ENCODE measurements around the gene AFAP1.
A peak's percentile ranks its signal among the peaks of the same experiment; 100 is the strongest.

Gene AFAP1, protein sequence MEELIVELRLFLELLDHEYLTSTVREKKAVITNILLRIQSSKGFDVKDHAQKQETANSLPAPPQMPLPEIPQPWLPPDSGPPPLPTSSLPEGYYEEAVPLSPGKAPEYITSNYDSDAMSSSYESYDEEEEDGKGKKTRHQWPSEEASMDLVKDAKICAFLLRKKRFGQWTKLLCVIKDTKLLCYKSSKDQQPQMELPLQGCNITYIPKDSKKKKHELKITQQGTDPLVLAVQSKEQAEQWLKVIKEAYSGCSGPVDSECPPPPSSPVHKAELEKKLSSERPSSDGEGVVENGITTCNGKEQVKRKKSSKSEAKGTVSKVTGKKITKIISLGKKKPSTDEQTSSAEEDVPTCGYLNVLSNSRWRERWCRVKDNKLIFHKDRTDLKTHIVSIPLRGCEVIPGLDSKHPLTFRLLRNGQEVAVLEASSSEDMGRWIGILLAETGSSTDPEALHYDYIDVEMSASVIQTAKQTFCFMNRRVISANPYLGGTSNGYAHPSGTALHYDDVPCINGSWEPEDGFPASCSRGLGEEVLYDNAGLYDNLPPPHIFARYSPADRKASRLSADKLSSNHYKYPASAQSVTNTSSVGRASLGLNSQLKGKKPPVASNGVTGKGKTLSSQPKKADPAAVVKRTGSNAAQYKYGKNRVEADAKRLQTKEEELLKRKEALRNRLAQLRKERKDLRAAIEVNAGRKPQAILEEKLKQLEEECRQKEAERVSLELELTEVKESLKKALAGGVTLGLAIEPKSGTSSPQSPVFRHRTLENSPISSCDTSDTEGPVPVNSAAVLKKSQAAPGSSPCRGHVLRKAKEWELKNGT

GRCh38 chr4:7939377-7940108, at the start of gene AFAP1:
Gene AFAP1, minus strand, starts transcription at chr4:7939861. Its CDS starts 67,783 bp downstream, at chr4:7872078.
- peak; percentile 51 to 88 (median 74) for DNase-seq

DNA sequence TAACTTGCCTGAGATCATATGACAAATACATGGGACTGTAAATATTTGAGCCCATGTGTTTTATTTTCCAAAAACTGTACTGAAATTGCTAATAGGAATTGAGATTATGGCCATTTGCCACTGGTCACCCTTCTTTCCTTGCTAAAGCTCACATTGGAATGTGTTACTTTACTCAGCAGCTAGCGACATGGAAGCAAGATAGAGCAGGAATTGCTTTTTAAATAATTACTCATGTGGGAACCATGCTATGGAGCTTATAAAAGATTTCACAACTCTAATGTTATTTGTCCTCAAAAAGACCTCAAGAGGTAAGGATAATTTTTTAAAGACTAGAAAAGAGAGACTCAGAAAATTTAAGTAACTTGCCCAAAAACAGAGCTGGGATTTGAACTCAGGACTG, 48.8 kb upstream of the AFAP1 start:
- no peak for DNase-seq

GRCh38 chr4:7987148-7987989, 47.7 kb upstream of the AFAP1 start:
- peak; percentile 36 to 66 (median 54) for DNase-seq

DNA sequence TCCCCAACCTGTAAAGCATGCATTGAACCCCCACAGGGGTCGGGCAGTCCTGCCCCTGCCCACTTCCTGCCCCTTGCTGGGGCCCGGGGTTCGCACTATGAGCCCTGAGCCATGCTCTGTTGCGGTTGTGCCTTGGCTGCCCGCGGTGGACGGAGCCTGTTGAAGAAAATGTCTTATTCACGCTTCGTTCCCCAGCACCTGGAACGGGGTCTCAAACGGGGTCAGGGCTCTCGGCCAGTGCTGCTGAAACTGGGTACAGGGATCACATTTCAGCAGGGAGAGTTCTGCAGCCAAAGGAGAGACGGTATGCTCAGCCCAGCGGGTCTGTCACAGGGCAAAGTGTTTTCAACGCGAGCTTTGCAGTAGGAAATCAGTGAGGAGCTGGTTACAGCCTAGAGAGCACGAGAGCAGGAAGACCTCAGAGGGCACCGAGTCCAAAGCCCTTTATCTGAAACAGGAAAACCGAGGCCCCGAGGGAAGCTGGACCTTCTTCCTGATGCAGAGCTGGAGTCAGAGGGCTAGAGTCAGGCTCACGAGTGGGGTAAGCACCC, 46.3 kb upstream of the AFAP1 start:
- no peak for DNase-seq

DNA sequence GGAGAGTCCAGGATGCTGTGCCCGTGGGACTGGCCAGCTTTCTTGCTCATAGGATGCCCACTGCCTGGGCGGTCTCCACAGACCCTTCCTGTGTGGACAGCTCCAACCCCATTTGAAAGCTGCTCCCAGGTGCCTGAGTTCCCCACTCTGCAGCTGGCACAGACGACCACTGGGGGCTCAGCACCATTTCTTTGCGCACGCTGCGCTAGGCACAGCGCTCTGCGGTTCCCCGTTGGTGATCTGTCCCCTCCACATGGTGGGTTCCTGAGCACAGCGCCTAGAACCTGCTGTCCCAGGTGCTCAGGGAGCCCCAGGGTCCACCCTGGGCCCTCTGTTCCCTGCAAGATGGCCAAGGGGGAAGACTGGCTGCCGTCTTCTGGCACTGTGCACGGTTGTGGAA, 45.4 kb upstream of the AFAP1 start:
- DNase-seq, result no peak

- no peak for DNase-seq
These were observed 44.7 kb upstream of the AFAP1 start for GRCh38 chr4:7984286-7984925.

DNA sequence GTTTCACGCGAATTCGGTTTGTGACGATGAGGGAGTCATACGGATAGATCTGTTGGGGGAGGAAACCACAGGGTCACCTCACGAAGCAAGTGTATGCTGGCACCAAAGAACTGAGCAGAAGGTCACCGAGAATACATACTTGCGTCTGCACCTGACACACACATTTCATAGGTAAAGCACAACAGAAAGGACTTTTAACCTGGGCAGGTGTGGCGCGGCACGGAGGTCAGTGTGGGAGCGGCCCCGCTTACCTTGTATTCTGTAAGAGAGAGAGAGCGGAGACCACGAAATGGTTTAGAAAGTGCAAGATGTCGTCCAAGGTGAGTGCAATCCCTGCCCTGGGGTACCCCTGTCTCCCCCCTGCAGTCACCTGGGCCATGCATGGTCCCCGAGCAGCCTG, 43.6 kb upstream of the AFAP1 start:
- no peak for DNase-seq

DNA sequence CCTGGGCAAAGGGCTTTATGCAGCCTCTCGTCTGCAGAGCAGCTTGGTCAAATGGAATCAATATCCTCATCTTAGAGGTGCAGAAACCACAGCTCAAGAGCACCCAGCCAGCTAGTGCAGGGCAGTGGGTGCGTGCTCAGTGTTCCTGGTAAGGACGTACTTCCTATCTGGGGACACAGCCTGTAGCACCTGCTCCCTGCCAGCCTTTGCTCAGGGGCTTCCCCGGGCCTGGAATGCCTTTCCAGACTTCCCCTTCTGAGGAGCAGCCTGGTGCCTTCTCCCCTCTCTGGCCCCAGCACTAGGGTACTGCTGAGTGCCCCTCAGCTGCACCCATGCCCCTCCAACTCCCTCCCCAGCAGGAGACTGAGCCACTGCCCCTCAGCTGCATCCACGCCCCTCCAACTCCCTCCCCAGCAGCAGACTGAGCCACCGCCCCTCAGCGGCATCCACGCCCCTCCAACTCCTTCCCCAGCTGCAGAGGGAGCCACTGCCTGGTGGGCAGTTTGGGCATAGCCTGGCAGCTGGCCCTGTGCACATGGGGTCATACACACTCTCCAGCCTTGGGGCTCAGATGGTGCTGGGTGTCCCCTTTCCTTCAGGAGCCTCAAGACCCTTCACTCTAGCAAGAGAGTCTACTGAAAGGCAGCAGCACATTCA, 42.2 kb upstream of the AFAP1 start:
- no peak for DNase-seq

DNA sequence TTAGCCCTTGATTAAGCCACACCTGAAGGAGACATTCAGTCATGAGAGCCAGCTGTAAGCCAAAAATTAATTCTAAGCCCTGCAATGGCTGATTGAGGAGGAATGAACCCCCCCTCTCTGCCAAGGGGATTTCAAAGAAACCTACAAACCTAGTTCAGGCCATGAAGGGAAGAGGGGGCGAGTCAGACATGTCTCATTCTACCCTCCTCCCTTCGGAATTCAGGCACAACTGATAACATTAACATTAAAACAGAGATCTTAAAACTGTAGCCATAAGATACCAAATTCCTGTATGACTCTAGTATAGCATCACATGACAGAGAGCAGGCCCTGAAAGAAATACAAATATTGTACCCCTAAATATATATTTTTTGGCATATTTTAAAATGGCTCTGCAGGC, 40.4 kb upstream of the AFAP1 start:
- DNase-seq, result no peak

GRCh38 chr4:7979652-7979968, 39.9 kb upstream of the AFAP1 start:
- no peak for DNase-seq

GRCh38 chr4:7978907-7979651, 39.4 kb upstream of the AFAP1 start:
- DNase-seq, result no peak

GRCh38 chr4:7978489-7978888, 38.8 kb upstream of the AFAP1 start:
- DNase-seq, result no peak

- DNase-seq, result no peak
These were observed 37.0 kb upstream of the AFAP1 start for GRCh38 chr4:7976634-7977033.

GRCh38 chr4:7976025-7976424, 36.4 kb upstream of the AFAP1 start:
- DNase-seq, result no peak

DNA sequence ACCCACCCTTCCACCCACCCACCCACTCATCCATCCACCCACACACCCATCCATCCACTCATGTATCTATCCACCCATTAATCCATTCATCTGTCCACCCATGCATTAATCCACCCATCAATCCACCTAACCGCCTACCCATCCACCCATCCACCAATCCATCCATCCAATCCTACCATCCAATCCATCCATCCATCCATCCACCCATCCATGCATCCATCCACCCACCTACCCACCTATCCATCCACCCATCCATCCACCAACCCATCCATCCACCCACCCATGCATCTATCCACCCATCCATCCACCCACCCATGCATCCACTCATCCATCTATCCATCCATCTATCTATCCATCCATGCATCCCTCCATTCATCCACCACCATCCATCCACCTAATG, 34.8 kb upstream of the AFAP1 start:
- no peak for DNase-seq

DNA sequence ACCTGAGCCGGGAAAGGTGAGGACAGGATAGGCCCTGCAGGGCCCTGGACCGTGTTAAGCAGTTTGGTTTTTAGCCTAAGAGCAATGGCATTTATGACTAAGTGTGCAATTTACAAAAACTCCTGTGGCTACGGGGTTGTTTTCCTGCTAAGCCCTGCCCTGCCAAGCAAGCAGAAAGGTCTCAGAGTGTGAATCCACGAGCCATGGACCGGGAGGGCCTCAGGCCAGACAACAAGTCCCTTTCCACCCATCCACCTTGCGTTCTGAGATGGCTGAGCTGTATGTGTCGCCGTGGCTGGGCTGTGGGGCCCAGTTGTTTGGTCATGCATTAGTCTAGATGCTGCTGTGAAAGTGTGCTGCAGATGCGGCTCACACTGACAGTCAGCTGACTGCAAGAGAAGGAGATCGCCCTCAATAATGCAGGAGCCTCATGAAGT, 33.9 kb upstream of the AFAP1 start:
- no peak for DNase-seq

- no peak for DNase-seq
These were observed 32.3 kb upstream of the AFAP1 start for GRCh38 chr4:7971881-7972500.

- no peak for DNase-seq
These were observed 31.5 kb upstream of the AFAP1 start for GRCh38 chr4:7971159-7971631.

DNA sequence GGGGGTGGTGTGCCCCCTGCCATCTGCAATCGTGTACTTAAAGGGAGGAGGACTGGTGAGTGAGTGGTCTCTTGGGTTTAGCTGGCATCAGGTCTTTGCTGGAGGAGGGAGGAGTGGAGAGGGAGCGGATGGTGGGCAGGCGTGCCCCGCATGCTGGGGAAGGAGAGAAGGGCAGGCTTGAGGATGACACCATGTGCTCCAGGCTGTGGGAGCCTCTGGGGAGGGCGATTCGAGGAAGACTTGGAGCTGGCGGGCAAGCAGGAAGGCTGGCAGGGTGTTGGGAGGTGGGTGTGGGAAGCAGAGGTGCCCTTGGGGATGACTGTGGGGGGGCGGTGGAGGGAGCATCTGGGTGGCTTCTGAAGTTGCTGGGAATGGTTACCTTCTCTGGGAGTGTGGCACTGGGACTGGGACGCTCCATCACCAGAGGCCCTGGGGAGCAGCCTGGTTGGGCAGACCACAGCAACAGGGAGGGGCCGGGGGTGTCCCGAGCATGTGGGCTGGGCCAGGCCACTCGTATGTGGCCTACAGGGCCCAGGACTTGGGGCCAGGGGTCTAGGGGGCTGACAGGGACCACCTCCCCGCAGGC, 30.8 kb upstream of the AFAP1 start:
- DNase-seq, result no peak

Data from activated naive CD4-positive, alpha-beta T cell (primary cell).